Activated T-helper 1 cell treated with anti-CD3 and anti-CD28 coated beads, Interleukin-2, amount 50 U/mL, for 16 hours (primary cell): ENCODE results near the gene SUGCT.

Experiments
- DNase-seq, 2 donors: peaks; one replicate each; pipeline ENCODE4 v3.0.0-alpha.2; 2020; ENCODE audit warnings: low read depth in 1 of 2, low spot score in 1 of 2

SUGCT gene

DNA sequence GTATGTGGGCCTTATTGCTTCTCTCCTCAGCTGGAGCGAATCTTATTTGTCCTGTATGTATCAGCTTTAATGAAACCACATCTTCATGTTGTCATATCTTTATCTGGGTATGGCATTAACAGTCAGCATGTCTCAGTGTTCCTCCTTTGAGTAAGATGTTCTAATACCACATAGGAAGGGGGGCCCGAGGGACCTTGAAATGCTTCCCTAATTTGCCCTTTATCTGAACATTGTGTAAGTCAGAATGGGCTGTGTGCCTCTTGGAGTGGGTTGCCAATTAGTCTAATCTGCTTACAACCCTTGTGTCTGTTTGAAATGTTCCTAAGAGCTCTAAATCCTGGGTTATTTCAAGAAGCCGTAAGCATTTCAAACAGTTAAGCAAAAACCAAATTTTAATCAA, 623.8 kb downstream of the SUGCT start:
- DNase-seq, result no peak

DNA sequence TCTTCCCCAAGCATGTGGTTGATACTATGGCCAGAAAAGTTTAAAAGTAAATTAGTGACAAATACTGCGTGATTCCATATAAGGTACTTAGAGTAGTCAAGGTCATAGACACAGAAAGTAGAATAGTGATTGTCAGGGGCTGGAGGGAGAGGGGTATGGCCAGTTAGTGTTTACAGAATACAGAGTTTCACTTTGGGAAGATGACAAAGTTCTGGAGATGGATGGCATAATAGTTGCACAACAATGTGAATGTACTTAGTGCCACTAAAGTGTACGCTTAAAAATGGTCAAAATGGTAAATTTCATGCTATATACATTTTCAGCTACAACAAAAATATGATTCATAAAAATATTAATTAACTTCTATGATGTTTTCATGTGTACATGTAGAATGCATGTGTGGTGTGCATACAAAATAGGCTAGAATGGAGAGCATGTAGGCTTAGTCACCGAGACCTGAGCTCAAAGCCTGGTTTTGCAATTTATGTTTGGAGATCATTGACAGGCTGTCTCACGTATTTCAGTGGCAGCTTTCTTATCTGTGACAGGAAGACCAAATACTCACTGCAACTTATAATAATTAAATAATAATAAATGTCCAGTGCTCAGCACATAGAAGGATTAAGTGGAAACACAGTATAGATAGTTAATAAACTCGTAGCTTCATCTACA, 625.6 kb downstream of the SUGCT start:
- DNase-seq, result no peak

- no peak for DNase-seq
Measured at GRCh38 chr7:40760987-40761386, 626.2 kb downstream of the SUGCT start.

DNA sequence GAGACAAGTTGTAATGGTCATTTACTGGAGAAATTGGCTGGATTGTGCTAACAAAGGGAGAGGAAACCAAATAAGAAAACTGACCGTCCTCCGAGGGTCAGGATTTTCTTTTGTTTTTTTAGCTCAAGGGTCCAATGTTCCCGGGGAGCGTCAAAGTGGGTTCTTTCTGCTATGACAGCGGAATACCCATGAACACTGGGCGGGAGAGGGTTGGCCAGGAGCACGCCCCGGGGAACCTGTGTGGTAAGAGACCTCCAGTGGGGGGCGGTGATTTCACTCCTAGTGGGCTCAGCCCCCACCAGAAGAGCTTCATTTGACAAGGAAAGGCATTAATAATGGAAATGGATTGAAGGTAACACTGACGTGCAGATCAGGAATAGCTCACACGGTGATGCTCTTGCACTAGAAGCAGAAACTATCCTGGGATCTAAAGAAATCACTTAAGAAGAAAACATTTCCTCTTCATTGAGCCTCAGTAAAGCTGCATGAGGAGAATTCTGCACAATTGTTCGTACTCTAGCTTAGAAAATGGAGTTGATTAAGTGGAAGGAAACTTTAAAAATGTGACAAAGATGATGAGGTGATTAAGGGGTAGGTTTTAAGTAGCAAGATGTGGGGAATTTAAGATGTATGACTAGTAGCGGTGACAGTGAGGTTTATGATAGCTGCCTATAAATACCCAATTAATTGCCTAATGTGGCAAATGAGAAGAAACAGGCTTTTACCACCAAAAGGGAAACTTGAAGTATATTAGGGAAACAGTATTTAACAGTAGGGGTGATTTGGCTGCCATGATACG, 627.2 kb downstream of the SUGCT start:
- no peak for DNase-seq

DNA sequence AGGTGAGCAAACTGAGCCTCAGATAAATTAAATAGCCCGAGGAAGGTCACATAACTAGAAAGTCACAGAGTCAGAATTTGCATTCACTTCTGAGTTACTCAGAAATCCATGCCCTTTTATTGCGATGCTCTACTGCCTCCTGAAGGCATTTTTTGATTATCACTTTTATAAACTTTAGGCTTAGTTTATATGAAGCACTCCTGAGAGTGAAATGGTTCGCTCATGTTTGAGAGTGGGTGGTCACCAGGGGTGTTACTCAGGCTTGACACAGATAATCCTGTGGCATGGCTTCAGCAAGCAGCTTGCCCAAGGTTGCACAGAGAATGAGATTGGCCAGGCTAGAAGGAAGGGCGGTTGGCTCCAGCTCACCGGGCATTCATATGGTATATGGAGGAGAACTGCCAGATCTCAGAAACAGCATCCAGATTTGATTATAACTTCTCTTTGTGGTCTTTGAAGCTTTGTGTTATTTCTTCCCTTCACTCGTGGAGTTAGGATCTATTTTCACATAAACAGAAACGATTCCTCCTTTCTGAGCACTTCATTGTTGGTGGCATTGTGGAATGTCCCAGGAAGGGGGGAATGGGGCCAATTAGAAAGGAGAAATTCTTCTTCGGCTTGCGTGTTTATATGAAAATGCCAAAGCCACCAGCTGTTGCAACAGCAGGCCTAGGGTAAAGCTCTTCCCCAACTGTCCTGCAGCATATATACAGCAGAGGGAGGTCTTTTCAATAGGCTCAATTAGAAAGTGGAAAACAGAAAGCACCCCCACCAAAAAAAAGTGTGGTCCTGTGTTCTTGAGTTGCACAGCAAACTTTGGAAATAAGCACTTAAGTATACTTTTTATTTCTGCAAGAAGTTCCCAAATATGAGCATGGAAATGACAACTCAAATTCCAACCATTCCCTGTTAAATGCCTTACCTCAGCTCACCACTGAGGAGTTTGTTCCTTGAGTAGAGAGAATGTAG, 628.8 kb downstream of the SUGCT start:
- no peak for DNase-seq

DNA sequence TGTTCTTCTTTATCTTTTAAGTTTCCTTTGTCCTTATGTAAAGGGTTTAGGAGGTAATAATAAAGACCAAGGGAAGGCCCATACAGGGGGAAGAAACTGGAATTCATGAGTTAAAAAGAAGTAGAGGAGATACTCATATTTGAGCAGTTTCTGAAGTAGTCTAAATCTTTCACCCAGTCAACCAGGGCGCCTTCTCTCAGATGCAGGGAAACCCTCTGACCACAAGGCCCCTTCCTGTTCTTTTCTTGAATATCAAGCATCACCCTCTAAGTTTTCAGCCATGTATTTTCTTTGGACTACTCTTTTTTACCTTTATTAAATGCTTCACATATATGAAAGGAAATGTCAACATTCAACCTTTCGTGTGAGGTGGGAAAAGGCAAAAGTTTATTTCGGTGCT, 630.8 kb downstream of the SUGCT start:
- DNase-seq, result no peak

GRCh38 chr7:40772096-40772495, 637.3 kb downstream of the SUGCT start:
- DNase-seq, result no peak

DNA sequence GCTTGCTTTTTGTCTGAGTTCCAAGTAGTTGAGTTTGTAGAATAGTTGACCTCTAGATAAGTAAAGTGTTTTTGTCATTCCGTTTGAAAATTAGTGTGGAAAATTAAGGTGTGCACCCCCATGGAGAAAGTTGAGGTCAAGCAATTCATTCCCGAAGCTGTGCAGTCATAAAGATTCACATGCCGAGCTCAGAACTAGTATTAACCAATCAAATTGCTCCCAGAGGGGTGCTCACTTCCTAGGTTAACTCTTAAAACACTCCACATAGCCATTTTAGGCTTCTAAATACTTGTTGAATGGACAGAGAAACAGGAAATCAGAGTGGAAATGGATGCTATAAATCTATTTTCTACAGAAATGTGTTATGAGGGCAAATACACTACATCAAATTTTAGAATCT, 638.9 kb downstream of the SUGCT start:
- no peak for DNase-seq

GRCh38 chr7:40775877-40776276, 641.1 kb downstream of the SUGCT start:
- no peak for DNase-seq

DNA sequence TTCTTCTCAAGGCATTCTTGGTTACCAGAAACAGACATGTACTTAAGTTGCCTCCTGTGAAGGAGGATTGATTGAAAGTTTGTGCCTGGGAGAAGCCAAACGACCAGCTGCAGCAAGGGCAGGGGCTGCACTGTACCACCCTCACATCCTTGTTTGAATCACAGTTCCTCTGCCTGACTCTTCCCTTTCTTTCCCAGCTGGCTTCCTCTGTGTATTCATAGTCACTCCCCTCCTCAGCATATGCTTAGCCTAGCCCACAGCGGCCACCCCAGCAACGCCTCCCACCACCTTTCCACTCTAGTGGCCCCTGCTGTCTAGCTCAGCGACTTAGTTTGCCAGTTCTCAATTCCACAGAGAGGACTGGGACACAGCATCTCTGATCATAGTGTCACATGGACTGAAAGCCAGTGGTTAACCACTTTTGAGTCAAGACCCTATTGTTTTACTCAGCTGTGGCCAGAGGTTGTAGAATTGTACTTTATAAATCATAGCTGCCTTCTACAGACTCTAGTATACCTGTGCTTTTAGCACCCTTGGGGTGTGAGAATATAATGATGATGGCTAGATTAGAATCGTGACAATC, 643.0 kb downstream of the SUGCT start:
- DNase-seq, result no peak

GRCh38 chr7:40780460-40780859, 645.7 kb downstream of the SUGCT start:
- no peak for DNase-seq

DNA sequence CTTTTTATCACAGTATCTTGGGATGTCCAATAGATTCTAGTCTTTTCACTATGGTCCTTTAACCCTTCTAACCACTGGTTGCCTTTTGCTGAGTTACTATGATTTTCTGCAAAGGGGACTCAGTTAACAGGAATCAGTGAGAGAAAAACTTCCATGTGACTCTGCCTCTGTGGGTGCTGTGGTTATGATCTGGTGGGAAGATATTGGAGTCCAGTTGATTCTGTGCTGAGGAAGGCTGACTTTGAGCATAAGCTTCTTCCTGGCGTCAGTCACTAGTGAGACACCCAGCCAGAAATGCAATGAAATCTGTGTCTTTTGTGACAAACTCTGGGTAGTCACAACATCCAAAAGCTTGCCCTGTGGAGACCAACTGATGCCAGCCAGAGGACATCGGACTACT, 648.0 kb downstream of the SUGCT start:
- DNase-seq, result no peak

DNA sequence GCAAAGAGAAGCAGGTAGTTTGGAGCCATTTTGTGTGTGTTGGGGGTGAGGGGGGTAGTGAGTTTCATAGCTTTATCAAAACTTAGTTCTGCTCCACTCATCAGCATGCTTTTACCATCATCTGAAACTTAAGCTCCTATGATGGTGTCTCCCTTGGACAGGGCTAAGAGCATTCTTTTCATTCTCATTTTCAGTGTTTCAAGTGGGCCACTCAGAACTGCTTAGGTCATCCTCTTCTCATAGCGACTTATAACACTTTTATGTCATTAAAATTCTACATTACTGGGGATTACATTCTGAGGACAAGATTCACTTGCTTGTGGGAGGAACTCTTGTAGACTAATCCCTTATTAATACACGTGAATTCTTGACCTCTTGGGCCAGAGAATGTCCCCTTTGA, 649.4 kb downstream of the SUGCT start:
- no peak for DNase-seq

DNA sequence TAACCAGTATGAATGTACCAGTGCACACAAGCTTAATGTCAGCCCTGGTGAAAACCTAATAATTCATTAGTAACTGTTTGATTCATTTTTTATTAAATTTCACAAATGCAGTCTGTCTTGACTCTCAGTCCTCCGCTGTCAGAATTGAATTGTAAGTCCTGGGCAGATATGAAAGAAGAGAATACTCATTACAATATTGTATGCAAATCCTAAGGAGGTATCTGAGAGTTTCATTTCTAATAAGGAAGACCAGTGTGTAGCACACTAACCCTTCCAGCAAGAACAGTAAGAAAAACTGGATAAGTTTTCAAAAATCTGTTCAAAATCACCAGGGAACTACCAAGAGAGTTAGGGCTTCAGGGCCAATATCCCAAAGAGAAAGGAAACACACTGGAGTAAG, 652.1 kb downstream of the SUGCT start:
- no peak for DNase-seq

DNA sequence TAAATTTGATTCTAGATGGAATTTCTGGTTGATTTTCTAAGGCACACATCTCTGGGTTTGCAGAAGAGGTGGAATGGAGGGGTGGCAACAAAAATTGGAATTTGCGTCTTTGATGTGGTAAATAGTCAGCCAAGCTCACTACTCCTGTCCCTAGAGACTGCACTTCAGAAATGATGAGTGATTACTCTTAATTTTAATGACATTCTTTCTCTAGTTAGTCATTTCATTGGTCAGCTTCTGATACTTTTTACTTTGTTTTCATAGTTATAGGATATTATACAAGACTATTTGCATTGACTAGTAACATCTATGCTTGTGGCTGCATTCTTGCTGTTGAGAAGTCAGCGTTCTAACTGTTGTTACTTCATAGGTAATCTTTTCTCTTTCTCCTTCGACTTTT, 658.3 kb downstream of the SUGCT start:
- DNase-seq, result no peak

DNA sequence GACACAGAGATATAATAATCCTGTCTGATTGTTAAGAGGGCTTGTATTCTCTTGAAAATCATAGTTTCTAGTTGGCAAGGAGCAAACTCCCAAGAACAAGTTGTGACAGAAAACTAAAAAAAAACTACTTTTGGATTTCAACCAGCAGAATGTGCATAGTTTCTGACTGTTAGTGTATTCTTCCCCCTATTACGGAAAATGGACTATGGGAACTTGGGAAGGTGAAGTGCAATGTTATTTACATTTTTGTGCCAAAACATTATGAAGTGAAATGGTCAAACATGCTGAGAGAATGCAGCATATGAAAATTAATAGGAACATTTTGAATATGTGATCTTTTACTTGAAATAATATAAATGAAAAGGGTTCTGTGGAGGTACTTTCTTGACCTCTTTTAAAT, 660.8 kb downstream of the SUGCT start:
- no peak for DNase-seq

- DNase-seq, result no peak
Measured at GRCh38 chr7:40796723-40797122, 661.9 kb downstream of the SUGCT start.

GRCh38 chr7:40798613-40799012, 663.8 kb downstream of the SUGCT start:
- no peak for DNase-seq

- no peak for DNase-seq
Measured at GRCh38 chr7:40799493-40800403, 664.9 kb downstream of the SUGCT start.

- no peak for DNase-seq
Measured at GRCh38 chr7:40800771-40801170, 666.0 kb downstream of the SUGCT start.
